ENCODE results near the gene SLIT1. TPM values are rescaled to one million over a fixed set of nuclear protein-coding genes. Genes with fewer than 3 reads are reported as not detected.

Gene SLIT1
- total RNA-seq, 4 donors from 2014 or later = not detected

DNA sequence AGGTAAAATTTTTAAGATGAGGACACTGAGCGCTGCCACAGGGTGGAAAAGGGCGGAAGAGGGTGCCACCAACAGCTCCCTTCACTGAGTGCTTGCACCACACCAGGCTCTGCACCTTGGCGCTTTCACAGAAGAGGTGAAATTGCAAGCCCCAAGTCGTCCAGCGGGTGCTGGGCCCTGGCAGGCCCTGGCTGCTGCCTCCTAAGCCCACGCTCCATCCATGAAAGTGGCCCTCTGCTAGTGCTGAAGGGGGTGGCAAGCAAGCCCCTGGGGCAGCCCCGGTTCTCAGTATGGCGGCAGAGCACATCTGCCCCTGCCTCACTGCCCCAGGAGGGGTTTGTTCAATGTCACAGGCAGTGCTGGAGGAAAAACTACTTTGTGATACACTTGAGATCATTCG is 95.1 kb downstream of the SLIT1 start:
- intact Hi-C loops (cut with DNase I; ENCODE audit: low total_unique reads) = no loop called here
- H3K4me3 ChIP-seq (ENCODE audit: low read depth, poor library complexity, severe bottlenecking) = no peak overlapping the region
- DNase-seq (ENCODE audit: low spot score in 2 of 2) = no peak
- 71 to 80% methylated on average over 9 of the region's 9 CpGs for WGBS, 2 donors
- no peak for TF ChIP-seq POLR2A (IDR thresholded peaks at IDR 0.05)
- TF ChIP-seq, protein P1, sequence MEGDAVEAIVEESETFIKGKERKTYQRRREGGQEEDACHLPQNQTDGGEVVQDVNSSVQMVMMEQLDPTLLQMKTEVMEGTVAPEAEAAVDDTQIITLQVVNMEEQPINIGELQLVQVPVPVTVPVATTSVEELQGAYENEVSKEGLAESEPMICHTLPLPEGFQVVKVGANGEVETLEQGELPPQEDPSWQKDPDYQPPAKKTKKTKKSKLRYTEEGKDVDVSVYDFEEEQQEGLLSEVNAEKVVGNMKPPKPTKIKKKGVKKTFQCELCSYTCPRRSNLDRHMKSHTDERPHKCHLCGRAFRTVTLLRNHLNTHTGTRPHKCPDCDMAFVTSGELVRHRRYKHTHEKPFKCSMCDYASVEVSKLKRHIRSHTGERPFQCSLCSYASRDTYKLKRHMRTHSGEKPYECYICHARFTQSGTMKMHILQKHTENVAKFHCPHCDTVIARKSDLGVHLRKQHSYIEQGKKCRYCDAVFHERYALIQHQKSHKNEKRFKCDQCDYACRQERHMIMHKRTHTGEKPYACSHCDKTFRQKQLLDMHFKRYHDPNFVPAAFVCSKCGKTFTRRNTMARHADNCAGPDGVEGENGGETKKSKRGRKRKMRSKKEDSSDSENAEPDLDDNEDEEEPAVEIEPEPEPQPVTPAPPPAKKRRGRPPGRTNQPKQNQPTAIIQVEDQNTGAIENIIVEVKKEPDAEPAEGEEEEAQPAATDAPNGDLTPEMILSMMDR (IDR thresholded peaks at IDR 0.05) = no peak

DNA sequence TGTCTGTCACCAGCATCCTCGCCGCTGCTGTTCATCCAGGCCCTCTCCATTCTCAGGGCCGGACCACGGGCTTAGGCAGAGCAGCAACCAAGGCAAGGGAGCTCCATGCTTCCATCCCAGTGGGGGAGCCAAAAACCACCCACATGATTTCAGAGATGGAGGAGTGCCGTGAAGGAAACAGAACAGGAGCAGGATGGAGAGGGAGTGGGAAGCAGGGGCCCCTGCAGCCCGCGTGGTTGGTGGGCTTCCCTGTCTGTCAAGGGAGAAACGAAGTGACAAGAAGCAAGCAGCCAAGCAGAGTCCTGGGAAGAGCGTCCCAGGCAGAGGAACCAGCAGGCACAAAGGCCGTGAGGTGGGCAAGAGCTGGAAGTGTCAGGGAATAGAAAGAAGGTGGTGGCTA is 95.7 kb downstream of the SLIT1 start:
- no peak overlapping the region for H3K4me3 ChIP-seq (ENCODE audit: low read depth, poor library complexity, severe bottlenecking)
- intact Hi-C loops (cut with DNase I; ENCODE audit: low total_unique reads) = no loop called here
- WGBS, 2 donors = 65 to 68% methylated on average over 10 of the region's 10 CpGs
- no peak for DNase-seq (ENCODE audit: low spot score in 2 of 2)
- TF ChIP-seq, protein P1 (IDR thresholded peaks at IDR 0.05) = no peak
- TF ChIP-seq POLR2A (IDR thresholded peaks at IDR 0.05) = no peak

DNA sequence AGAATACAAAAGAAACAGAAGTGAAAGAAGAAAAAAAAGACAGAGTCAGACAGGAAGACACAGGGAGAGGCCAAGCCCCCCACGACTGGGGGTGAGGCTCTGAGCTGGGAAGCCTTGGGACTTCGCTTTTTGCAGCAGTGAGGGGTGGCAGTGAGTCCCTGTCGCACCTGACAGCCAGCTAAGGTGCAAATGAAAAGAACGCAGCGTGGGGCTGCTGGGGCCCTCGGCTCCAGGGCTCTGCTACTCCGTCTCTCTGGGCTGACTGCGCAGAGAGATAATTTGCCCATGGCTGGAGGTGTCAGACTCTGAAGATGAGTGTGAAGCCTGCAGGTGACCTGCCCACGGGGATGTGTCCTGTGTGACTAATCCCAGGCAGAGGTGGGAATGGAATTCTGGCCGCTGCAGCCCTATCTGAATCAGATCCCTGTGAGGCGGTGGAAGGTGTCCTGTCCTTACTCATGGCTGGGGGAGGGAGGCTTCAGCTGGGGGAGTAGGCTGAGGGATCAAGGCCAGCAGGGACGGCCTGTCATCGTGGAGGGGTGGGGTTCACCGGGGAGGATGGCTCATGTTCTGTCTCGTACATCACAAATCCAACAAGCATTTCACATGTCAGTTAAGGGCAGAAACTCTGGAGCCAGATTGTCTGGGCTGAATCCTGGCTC is 96.4 kb downstream of the SLIT1 start:
- 21 to 37% methylated on average over 13 to 15 of the region's 15 CpGs for WGBS, 2 donors
- TF ChIP-seq POLR2A (IDR thresholded peaks at IDR 0.05) = no peak
- TF ChIP-seq, protein P1 (IDR thresholded peaks at IDR 0.05) = no peak
- DNase-seq (ENCODE audit: low spot score in 2 of 2) = no peak
- no peak overlapping the region for H3K4me3 ChIP-seq (ENCODE audit: low read depth, poor library complexity, severe bottlenecking)
- intact Hi-C loops (cut with DNase I; ENCODE audit: low total_unique reads) = no loop called here

DNA sequence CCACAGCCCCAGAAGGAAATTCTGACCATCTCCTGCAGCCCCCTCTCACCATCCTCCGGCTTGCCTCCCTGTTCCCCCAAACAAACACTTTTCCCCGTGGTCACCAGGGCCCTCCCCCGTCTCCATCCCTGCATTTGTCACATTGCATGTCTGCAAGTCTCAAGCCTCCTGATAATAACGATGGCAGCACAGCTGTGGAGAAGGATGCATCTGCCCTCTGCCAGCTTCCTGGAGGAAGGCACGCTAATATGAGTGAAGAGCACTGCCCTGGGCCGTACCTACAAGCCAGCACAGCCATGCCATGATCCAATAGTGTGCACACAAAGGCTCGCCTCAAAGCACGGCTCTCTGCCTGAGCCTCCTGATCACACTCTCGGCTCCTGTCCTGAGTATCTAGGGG is 98.5 kb downstream of the SLIT1 start:
- WGBS, 2 donors = 62 to 65% methylated on average over 8 to 9 of the region's 9 CpGs

DNA sequence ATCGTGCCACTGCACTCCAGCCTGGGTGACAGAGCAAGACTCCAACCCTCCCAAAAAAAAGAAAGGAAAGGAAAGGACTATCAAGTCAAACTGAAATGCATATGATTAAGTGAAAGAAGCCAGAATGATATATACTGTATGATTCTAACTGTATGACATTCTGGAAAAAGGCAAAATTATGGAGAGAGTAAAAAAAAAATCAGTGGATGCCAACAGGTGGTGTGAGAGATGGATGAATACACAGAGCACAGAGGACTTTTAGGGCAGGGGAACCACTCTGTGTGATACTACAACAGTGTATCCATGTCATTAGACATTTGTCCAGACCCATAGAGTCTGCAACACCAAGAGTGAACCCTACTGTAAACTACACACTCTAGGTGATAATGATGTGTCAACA is 99.2 kb downstream of the SLIT1 start:
- intact Hi-C loops (cut with DNase I; ENCODE audit: low total_unique reads) = no loop called here
- 92 to 96% methylated on average over 1 of the region's 1 CpG for WGBS, 2 donors
- no peak for DNase-seq (ENCODE audit: low spot score in 2 of 2)
- no peak for TF ChIP-seq POLR2A (IDR thresholded peaks at IDR 0.05)
- TF ChIP-seq, protein P1 (IDR thresholded peaks at IDR 0.05) = no peak
- H3K4me3 ChIP-seq (ENCODE audit: low read depth, poor library complexity, severe bottlenecking) = no peak overlapping the region

More for the DNA sequence above, 98.5 kb downstream of the SLIT1 start:
- intact Hi-C loops (cut with DNase I; ENCODE audit: low total_unique reads) = no loop called here
- H3K4me3 ChIP-seq (ENCODE audit: low read depth, poor library complexity, severe bottlenecking) = no peak overlapping the region
- no peak for DNase-seq (ENCODE audit: low spot score in 2 of 2)
- TF ChIP-seq POLR2A (IDR thresholded peaks at IDR 0.05) = no peak
- TF ChIP-seq, protein P1 (IDR thresholded peaks at IDR 0.05) = no peak

All from lower leg skin (tissue), 4 donors.